A673 (cell line): ENCODE measurements around the gene PDCD11. TPM values are rescaled to one million over a fixed set of nuclear protein-coding genes. Genes with fewer than 3 reads are reported as not detected.

Source experiments
- Bru-seq: library from RNA; stranded (reverse); fragments of 400-500 nt; gene quantifications from one replicate; lab custom pipeline; 2021; lab: Mats Ljungman, UMichigan
- BruChase-seq, 2 experiments: library from RNA; stranded (reverse); fragments of 400-500 nt; gene quantifications; one replicate each; lab custom pipeline; 2021; lab: Mats Ljungman, UMichigan
- BruUV-seq: library from RNA; stranded (reverse); fragments of 400-500 nt; replicated peaks from 2 replicates; lab custom pipeline; 2021; lab: Mats Ljungman, UMichigan
- CTCF ChIA-PET: fragments of 300-600 bp; sonication (Branson Sonifier 250); formaldehyde crosslinking; loops from one replicate; lab custom pipeline; 2022; ENCODE audit warnings: antibody characterized with exemption; lab: Charles Lee
- POLR2A ChIA-PET: fragments of 300-600 bp; sonication (Branson Sonifier 250); formaldehyde crosslinking; loops from one replicate; lab custom pipeline; 2022; ENCODE audit warnings: antibody characterized with exemption; ENCODE audit not compliant: low non-redundant PET; lab: Charles Lee
- DNase-seq: peaks from one replicate; pipeline ENCODE4 v3.0.0-alpha.2; 2015; ENCODE audit warnings: low spot score
- H3K27ac ChIP-seq: fragments of 200-600 bp; sonication (generic); 2 replicates; pipeline ENCODE4 v1.5.1; 2016; ENCODE audit warnings: mixed run types, low read depth, mild to moderate bottlenecking, mixed read lengths, antibody characterized with exemption, low read length; ENCODE audit not compliant: poor library complexity, severe bottlenecking
- H3K27me3 ChIP-seq: fragments of 200-600 bp; sonication (generic); replicated peaks from 2 replicates; pipeline ENCODE4 v1.6.1; 2017; ENCODE audit warnings: mixed run types, low read depth, mild to moderate bottlenecking, mixed read lengths, antibody characterized with exemption, low read length; ENCODE audit not compliant: insufficient read depth, poor library complexity
- H3K36me3 ChIP-seq: fragments of 200-600 bp; sonication (generic); 2 replicates; pipeline ENCODE4 v1.6.1; 2016; ENCODE audit warnings: mixed run types, mild to moderate bottlenecking, mixed read lengths, antibody characterized with exemption, low read length; ENCODE audit not compliant: insufficient read depth, poor library complexity, severe bottlenecking
- H3K4me1 ChIP-seq: fragments of 200-600 bp; sonication (generic); 2 replicates; pipeline ENCODE4 v1.6.1; 2017; ENCODE audit warnings: mixed run types, mild to moderate bottlenecking, mixed read lengths, antibody characterized with exemption, low read length; ENCODE audit not compliant: insufficient read depth, poor library complexity, severe bottlenecking
- H3K4me3 ChIP-seq: fragments of 200-600 bp; sonication (generic); 2 replicates; pipeline ENCODE4 v1.5.1; 2016; ENCODE audit warnings: low read depth, mixed run types, mild to moderate bottlenecking, mixed read lengths, low read length; ENCODE audit not compliant: poor library complexity, severe bottlenecking
- H3K9me3 ChIP-seq: fragments of 200-600 bp; sonication (generic); 2 replicates; pipeline ENCODE4 v1.6.1; 2016; ENCODE audit warnings: mixed run types, low read depth, mild to moderate bottlenecking, mixed read lengths, antibody characterized with exemption, low read length; ENCODE audit not compliant: poor library complexity, severe bottlenecking
- EZH2 ChIP-seq: fragments of 200-600 bp; sonication (generic); IDR thresholded peaks from 2 replicates; pipeline ENCODE4 v1.6.1; 2017; ENCODE audit warnings: borderline replicate concordance, low read depth, mild to moderate bottlenecking, mixed read lengths, antibody characterized with exemption, low read length; ENCODE audit not compliant: poor library complexity, severe bottlenecking
- intact Hi-C: fragments of 100-400 bp; cut with micrococcal nuclease; formaldehyde crosslinking; loops from one replicate; pipeline ENCODE4 v1.10.0; 2022; ENCODE audit not compliant: unreplicated experiment
- long read RNA-seq: library from polyadenylated mRNA; stranded (forward); transcript quantifications from one replicate; pipeline ENCODE4 v2.0.0, GENCODE V29; 2022
- total RNA-seq: library from RNA; stranded (reverse); gene quantifications from 2 replicates; pipeline ENCODE4 v1.2.3, GENCODE V29; 2021
- TF ChIP-seq, protein P1 (sequence below): fragments of 300-800, 200-600 bp; sonication (generic); conservative IDR thresholded peaks from 2 replicates; pipeline ENCODE4 v1.5.1; 2017; ENCODE audit warnings: low read depth, mild to moderate bottlenecking, antibody characterized with exemption, low read length, moderate library complexity, mixed read lengths

PDCD11 gene, protein sequence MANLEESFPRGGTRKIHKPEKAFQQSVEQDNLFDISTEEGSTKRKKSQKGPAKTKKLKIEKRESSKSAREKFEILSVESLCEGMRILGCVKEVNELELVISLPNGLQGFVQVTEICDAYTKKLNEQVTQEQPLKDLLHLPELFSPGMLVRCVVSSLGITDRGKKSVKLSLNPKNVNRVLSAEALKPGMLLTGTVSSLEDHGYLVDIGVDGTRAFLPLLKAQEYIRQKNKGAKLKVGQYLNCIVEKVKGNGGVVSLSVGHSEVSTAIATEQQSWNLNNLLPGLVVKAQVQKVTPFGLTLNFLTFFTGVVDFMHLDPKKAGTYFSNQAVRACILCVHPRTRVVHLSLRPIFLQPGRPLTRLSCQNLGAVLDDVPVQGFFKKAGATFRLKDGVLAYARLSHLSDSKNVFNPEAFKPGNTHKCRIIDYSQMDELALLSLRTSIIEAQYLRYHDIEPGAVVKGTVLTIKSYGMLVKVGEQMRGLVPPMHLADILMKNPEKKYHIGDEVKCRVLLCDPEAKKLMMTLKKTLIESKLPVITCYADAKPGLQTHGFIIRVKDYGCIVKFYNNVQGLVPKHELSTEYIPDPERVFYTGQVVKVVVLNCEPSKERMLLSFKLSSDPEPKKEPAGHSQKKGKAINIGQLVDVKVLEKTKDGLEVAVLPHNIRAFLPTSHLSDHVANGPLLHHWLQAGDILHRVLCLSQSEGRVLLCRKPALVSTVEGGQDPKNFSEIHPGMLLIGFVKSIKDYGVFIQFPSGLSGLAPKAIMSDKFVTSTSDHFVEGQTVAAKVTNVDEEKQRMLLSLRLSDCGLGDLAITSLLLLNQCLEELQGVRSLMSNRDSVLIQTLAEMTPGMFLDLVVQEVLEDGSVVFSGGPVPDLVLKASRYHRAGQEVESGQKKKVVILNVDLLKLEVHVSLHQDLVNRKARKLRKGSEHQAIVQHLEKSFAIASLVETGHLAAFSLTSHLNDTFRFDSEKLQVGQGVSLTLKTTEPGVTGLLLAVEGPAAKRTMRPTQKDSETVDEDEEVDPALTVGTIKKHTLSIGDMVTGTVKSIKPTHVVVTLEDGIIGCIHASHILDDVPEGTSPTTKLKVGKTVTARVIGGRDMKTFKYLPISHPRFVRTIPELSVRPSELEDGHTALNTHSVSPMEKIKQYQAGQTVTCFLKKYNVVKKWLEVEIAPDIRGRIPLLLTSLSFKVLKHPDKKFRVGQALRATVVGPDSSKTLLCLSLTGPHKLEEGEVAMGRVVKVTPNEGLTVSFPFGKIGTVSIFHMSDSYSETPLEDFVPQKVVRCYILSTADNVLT (N-terminal part only)
- total RNA-seq, result 68.6 and 78.1 TPM in 2 replicates
- percentile 77 among the genes with signal in this experiment for Bru-seq, nascent RNA
- percentile 82 among the genes with signal in this experiment for BruChase-seq, experiment 1, labeled RNA remaining after a 2-hour chase
- BruChase-seq, experiment 2, labeled RNA remaining after a 6-hour chase, result percentile 92 among the genes with signal in this experiment
- long read RNA-seq, full-length matches to known transcripts, result 22 of 74 reads
- long read RNA-seq, partial matches to known transcripts, result 35 of 74 reads
- long read RNA-seq, other reads (novel, unspliced or antisense), result 17 of 74 reads

DNA sequence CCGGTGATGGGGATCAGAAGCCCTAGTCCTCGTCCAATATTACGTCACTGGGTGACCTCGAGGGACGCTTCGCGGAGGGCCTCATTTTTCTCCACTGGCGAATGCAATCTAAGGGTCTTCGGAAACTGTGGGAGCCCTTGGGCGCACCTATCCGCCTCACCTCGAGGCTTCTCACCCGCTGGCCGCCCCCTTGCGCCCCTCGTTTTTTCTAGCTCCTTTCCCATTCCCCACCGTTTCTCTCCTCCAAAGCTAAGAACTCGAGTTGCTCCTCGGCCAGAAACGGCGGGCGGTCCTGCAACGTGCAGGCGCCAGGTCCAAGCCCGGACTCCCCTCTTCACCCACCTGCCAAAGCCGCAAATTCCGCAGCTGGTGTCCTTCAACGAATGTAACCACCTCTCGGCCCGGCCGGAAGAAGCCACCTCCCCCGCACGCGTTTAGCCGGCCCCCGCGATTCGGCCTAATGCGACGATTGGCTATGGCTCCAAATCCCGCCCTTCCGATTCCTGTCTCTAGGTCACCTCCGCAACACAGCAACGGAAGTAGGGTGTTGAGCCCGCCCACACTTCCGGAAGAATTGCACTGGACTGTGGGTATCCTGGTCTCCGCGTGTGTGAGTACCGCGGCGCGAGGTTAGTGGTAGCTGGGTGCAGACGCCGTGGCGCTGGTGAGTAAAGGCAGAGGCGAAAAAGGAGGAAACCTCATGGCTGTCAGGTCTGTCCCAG lies at the start of gene PDCD11, which contains the start of gene ATP5MK:
Gene PDCD11, plus strand, starts transcription at position 560 of the 722 bp plus-strand sequence. CDS start 1,801 bp downstream, outside the sequence.
Gene ATP5MK, minus strand, starts transcription at position 409 of the 722 bp plus-strand sequence. CDS start 4,018 bp downstream, outside the sequence.
- Histone ChIP-seq H3K4me1 (peaks cover 21% of the 10 kb centered on the region), H3K9me3 (no peaks in the 10 kb centered on the region), H3K27ac (peak within 1 kb of the TSS; percentile 87), H3K4me3 (peak within 1 kb of the TSS; percentile 80), H3K36me3 (peaks cover 57% of the 10 kb centered on the region), H3K27me3 (no peaks in the 10 kb centered on the region)
- BruUV-seq, result TSS peak; percentile 80
- intact Hi-C loops, result loop anchor here (2.0 kb wide), 1 partner anchor 45 kb away; the partner anchor contains the start of gene PCGF6
- POLR2A ChIA-PET, result no interaction called here
- peak; percentile 99 for DNase-seq
- TF ChIP-seq EZH2, result no peak
- TF ChIP-seq, protein P1, sequence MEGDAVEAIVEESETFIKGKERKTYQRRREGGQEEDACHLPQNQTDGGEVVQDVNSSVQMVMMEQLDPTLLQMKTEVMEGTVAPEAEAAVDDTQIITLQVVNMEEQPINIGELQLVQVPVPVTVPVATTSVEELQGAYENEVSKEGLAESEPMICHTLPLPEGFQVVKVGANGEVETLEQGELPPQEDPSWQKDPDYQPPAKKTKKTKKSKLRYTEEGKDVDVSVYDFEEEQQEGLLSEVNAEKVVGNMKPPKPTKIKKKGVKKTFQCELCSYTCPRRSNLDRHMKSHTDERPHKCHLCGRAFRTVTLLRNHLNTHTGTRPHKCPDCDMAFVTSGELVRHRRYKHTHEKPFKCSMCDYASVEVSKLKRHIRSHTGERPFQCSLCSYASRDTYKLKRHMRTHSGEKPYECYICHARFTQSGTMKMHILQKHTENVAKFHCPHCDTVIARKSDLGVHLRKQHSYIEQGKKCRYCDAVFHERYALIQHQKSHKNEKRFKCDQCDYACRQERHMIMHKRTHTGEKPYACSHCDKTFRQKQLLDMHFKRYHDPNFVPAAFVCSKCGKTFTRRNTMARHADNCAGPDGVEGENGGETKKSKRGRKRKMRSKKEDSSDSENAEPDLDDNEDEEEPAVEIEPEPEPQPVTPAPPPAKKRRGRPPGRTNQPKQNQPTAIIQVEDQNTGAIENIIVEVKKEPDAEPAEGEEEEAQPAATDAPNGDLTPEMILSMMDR, result peak; percentile 40; the same call in 1 of the 2 replicates
- CTCF ChIA-PET, result no interaction called here

DNA sequence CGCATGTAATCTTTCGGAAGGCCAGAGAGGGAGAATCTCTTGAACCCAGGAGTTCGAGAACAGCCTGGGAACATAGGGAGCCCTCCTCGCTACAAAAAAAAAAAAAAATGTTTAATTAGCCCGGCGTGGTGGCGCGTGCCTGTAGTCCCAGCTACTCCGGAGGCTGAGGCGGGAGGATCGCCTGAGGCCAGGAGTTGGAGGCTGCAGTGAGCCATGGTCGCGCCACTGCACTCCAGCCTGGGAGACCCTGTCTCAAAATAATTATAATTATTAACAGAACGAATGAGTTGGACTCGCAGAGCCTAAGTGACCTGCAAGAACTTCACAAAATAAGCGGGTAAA lies 46.3 kb upstream of the PDCD11 start:
- POLR2A ChIA-PET, result no interaction called here
- TF ChIP-seq EZH2, result no peak
- TF ChIP-seq, protein P1, result no peak
- intact Hi-C loops, result loop anchor here (2.0 kb wide), 1 partner anchor 47 kb away; the partner anchor contains the start of genes ATP5MK and PDCD11
- no TSS peak for BruUV-seq
- peak overlapping the region; percentile 90 for H3K27ac ChIP-seq
- peak; percentile 30 for DNase-seq
- no peaks in the 10 kb centered on the region for H3K27me3 ChIP-seq
- peaks cover 10% of the 10 kb centered on the region for H3K4me1 ChIP-seq
- no peaks in the 10 kb centered on the region for H3K9me3 ChIP-seq
- peaks cover 33% of the 10 kb centered on the region for H3K36me3 ChIP-seq
- peak overlapping the region; percentile 81 for H3K4me3 ChIP-seq
- CTCF ChIA-PET, result no interaction called here
